GM21381 (cell line): ENCODE measurements around the gene NDUFAF8.

Experiments used
- ATAC-seq: cut with Tn5 transposase; IDR thresholded peaks from one replicate; pipeline ENCODE4 v1.9.1; 2021; ENCODE audit warnings: mild to moderate bottlenecking, moderate library complexity; ENCODE audit not compliant: unreplicated experiment

Gene NDUFAF8

DNA sequence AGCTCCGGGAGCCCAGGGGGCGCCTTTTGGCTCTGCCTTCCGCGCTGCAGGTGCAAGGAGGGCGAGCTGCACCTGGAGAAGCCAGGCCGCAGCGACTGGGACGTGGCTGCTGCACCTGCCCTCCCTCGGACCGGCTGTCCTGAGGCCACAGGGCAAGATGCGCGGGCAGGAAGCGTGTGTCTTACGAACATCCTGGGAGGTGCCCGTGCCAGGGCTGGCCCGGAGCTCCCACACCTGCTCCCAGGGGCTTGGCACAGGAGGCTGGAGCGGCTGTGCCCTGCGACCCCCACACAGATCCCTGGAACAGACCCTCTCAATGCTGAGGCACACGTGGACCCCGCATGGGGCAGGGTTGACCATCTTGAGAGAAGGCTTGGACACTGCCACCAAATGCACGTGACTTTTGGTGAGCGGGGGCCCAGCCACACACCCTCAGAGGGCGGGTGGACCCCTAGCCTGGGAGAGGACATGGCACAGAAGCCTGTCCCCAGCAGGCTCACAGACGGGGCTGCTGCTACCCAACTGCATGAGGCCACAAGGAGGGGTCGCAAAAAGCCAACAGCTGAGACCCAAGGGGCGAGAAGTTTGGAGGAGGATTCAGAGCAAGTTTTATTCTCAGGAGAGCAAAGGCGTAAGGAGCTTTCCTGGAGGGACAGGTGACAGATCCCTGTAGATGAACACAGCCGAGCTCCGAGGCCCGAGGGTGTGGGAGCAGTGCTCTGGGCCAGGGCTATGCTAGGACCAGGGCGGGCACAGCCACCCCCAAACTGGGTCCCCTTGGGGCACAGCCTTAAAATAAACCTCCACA, 11.4 kb downstream of the NDUFAF8 start:
- no peak for ATAC-seq

DNA sequence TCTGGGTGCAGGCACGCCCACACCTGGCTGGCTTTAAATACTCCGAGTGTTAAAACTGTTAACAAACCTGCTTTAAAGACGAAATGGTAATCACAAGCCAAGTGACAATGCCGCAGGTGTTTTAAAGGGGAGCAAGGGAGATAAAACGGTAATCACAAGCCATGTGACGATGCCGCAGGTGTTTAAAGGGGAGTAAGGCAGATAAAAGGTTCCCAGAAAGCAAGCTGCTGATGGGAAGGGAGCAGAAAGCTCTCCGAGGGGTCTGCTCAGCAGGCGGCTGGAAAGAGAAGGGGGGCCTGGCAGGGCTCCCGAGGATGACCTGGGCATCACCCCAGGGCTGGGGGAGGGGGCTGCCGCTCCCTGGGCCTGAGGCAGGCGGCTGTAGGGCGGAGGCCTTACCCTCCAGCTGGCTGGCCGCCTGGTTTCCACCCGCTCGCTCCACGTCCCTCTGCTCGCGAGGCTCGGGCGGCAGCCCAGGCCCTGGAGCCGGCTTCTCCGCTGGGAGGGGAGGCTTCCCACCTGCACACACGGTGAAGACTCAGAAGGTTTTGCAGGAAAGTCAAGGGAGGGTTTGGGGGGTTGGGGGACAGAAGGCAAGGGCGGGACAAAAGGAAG, 12.1 kb downstream of the NDUFAF8 start:
- no peak for ATAC-seq

- no peak for ATAC-seq
Observed at GRCh38 chr17:81251709-81252301, 12.7 kb downstream of the NDUFAF8 start.

DNA sequence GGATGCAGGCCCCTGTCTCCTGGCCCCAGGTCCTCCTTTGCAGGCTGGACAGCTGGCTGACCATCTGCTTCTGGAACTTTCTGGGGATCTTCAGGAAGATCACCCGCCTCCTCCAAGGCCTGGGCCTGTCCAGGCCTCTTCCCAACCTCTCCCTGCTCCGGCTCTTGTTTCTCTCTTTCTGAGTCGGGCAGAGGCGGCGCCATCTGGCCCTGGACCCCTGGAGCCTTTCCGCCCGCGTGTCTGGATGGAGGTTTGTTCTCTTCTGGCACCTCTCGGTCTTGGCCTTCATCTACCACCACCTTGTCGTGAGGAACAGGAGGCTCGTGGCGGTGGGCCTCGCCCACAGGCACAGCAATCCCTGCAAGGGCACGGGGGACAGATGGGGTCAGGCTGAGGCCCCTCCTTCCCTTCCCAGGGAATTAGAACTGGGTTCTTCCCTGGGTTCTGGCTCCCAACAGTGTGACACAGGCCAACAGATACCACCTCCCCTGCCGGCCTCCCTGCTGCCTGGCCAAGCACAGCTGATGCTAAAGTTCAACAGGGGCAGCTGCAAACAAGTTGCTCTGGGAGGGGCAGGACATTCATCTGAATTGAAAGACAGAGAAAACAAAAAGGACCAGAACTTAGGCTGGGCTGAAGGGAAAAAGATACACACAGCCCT, 13.3 kb downstream of the NDUFAF8 start:
- ATAC-seq = no peak

DNA sequence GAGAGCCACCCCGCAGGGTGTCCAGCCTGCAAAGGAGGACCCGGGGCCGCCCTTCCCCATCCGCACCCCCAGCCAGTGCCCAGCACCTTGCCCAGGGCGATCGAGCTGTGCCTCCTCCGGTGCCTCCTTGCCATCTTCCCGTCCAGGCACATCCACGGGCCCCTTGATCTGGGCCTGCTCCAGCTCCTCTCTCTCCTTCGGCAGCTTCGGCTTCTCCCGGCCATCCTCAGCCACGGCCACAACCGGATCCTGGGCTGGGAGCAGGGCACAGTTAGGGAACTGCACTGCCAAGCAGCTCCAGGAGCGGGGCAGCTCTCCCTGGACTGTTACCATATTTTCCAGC, 13.8 kb downstream of the NDUFAF8 start:
- no peak for ATAC-seq

DNA sequence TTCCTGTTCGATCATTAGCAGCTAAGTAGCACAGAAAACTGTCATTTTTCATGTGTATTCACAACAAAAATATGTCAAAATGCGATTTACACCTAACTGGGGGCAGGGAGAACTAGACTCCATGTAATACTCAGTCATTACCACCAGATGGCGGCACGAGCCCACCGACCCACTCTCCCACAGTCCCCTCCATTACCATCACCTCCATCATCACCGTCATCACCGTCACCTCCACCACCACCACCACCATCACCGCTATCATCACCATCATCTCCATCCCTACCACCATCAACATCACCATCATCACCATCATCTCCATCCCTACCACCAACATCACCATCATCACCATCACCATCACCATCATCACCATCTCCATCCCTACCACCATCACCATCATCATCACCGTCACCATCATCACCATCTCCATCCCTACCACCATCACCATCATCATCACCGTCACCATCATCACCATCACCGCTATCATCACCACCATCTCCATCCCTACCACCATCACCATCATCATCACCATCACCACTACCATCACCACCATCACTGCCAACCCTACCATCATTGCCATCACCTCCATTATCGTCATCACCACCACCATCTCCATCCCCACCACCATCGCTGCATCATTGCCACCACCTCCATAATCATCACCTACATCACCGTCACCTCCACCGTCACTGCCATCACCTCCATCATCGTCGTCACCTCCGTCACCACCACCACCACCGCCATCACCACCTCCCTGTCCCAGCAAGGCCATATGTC, 14.4 kb downstream of the NDUFAF8 start:
- no peak for ATAC-seq

GRCh38 chr17:81254955-81255717, 16.0 kb downstream of the NDUFAF8 start:
- ATAC-seq = no peak

GRCh38 chr17:81256616-81257015, 17.5 kb downstream of the NDUFAF8 start:
- ATAC-seq = no peak

- no peak for ATAC-seq
Observed at GRCh38 chr17:81257533-81257932, 18.4 kb downstream of the NDUFAF8 start.

- no peak for ATAC-seq
Observed at GRCh38 chr17:81258292-81258691, 19.2 kb downstream of the NDUFAF8 start.

GRCh38 chr17:81259058-81259605, 20.0 kb downstream of the NDUFAF8 start:
- ATAC-seq = no peak

DNA sequence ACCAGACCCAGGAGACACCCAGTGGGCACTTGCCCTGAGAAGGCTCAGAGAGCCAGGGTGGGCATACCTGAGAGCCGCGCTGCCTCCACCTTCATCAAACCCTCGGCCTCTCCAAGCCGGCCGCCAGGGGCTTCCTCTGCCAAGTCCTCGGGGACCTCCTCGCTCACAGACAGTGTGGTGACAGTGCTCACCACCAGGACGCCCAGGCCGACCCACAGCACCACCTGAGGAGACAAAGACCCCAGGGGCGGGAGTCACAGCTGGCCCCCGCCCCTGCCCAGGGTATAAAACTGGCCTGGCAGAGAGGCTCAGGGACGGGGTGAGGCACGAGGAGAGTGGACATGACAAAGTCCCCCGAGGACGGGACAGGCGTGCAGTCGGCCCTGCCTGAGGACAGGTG, 21.1 kb downstream of the NDUFAF8 start:
- no peak for ATAC-seq

DNA sequence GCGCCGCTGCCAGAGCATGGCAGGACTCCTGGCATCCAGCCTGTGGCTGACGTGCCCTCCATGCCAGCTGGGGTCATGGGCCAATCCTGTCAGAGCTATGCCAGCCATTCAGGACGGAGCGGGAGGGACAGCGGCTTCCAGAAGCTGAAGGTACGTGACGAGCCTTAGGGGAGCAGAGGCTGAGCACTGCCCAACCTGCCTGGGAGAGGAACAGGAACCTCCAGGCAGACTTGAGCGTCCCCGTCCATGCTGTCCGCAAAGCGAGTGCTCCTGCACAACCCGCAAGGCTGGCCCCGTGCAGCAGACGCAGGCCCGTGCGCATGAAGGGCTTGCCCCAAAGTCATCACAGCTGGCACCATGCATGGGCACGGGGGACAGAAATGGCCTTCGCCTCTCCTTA, 21.5 kb downstream of the NDUFAF8 start:
- ATAC-seq = no peak

DNA sequence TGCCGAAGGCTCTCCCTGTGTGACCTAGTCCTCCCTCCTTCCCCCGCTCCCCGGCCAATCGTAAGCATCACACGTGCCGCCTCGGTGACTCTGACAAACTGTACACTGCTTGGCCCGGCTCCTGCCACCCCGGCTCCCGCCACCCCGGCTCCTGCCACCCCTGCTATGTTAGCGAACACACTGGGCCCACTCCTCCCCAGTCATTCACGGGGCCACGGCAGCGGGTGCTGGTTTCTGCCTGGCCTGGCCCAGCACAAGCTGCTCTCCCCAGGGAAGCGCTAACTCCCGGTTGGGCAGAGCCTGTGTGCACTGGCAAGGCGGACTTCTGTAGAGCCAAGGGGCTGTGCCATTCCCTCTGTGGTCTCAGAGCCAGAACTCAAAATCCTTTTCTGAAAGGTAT, 22.0 kb downstream of the NDUFAF8 start:
- ATAC-seq = no peak

DNA sequence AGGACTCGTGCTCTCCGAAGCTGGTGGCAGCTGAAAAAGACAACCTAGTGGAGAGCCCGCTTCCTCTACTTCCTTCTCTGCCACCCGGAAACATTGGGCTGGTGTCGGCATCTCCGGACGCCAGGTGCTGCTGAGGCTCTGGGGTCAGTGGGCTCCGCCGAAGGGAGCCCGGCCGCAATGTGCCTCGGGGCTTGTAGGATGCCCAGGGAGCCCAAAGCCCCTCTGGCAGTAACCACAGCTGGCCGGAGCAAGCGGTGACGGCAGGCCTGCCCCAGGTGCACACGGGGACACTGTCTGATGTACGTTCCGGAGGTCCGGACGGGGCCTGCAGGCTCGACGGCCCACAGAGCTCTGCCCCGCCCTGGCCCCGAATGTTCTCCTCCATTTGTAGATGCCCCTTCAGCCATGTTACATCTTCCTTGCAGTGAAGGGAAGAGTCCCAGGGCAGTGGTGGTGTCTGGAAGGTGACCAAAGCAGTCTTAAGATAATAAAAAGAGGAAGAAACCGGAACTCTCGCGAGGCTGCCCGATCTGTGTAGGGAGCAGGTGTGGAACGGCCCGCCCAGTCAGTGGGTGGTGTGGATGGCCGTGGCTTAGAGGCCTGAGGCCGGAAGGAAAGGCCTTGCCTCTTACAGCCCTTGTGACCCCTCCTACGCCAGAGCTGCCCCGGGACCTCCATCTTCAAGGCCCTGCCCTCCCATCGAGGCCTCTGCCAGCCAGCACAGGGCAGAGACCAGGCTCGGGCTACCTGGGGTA, 22.6 kb downstream of the NDUFAF8 start:
- no peak for ATAC-seq

DNA sequence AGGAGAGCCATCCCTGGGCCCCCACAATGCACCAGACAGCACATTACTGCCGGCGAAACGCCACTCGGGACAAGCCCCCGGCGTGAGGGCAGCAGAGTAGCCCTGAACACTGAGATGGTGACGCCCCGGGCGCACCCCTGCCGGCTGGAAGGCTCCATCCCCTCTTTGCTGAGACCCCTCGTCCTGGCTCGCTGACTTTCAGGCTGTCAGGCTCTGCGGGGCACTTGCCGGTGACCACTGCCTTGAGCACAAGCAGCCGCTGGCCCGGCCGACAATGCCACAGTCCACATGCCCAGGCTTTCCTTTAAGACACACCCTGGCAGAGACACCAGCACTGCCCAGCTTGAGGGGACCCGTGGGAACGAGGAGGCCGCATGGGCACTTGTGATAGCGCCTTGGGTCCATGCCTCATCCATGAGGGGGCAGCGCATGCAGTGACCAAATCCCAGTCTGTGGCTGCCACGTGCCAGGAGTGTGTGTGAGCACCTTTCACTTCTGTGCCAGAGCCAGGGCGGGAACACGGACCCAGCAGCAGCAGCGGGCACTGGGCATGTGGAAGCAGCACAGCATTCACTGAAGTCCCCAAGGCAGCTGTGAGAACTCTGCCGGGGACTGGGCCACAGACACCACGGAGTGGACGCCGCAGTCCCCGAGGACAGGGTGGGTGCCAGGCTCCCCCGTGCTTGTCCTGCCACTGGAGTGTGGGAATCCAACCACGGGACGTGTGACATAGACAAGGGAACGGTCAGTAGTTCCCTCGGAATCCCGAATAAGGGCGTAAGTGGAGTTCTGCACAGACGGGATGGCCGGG, 24.5 kb downstream of the NDUFAF8 start:
- no peak for ATAC-seq

DNA sequence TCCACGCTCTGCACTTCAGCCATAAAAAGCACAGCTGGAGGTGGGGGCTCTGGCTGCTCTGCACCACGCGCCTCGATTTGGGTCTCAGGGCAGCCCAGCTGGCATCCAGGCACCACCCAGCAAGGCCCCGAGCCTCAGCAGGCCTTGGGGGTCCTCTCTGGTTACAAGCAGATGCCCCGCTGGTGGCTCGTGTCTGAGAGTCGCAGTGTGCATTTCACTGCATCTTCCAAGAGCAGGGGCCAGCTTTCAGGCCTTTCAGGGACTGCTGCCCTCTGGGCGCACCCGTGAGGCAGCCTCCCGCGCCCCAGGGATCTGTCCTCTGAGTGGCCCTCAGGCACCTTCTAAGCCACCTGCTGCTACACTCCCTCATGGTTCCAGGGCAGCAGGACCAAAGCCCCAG, 25.5 kb downstream of the NDUFAF8 start:
- no peak for ATAC-seq

DNA sequence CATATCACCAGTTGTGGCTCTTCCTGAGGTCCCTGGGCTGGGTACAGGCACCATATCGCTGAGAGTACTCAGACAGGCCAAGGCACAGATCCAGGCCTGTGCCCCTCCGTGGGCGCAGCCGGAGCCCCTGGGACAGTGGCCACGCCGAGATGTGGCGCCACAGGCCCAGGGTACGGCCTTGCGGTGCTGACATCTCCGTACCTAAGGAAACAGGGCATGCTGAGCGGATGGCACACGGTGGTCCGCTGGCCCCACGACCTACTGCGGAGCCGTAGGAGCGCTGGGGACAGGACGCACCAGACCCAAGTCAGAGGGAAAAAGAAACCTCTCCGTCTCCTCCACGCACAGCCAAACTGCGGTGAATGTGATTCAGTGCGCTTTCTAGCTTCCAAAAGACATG, 26.5 kb downstream of the NDUFAF8 start:
- ATAC-seq = no peak
